HG03045 (cell line): ENCODE data around the gene KIRREL1.

Source experiments
- ATAC-seq: cut with Tn5 transposase; IDR thresholded peaks from one replicate; pipeline ENCODE4 v1.9.1; 2021; ENCODE audit warnings: mild to moderate bottlenecking, moderate library complexity; ENCODE audit not compliant: unreplicated experiment

KIRREL1 gene

DNA sequence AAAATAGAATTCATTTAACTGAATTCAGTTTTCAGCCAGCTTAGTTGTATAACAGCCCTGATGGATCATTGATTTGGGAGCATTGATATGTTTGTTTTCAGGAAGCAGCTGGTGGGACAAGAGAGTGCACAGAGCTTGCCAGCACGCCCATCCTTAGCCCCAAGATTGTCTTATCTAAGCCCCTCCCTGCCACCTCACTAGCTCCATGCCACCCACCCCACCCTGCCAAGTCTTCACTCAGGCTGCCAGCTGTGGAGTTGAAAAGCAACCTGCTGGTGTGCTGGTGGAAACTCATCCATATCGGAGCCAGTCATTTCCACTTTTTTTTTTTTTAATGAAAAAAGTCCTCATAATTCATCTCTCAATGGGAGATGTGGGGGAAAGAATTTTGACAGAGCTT lies 11.8 kb downstream of the KIRREL1 start:
- no peak for ATAC-seq

GRCh38 chr1:158007180-158007579 lies 13.7 kb downstream of the KIRREL1 start:
- ATAC-seq = no peak

DNA sequence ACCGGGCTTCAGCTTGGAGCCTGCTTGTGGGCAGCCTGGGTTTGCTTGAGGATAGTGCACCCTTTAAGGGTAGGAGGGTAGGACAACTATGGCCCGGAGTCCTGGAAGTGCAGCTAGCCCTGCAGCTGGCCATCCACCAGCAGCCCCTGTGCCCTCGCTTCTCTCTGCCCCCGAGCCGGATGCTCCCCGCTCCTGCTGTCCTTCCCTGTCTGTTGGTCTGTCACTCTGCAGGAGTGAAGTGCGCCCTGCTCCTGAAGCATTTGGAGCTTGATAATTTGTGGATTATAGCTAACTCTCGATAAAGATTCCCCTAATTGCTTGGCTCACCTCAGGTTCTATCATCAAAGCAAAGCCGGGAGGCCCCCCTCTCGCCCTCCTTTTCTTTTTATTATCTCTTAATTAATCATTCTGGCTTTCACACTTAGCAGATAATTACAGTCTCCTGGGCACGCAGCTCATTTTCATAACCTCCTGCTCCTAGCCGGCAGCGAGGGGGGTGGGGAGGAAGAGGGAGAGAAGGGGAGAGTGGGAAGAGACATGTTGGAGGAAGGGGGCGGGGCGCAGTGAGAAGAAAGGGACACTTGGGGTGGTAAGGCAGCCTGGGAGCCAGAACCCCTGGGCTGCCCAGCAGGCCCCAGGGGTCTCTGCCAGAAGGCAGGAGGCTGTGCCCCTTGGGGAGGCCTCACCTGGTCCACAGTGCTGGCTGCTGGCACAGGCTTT lies 14.4 kb downstream of the KIRREL1 start:
- no peak for ATAC-seq

DNA sequence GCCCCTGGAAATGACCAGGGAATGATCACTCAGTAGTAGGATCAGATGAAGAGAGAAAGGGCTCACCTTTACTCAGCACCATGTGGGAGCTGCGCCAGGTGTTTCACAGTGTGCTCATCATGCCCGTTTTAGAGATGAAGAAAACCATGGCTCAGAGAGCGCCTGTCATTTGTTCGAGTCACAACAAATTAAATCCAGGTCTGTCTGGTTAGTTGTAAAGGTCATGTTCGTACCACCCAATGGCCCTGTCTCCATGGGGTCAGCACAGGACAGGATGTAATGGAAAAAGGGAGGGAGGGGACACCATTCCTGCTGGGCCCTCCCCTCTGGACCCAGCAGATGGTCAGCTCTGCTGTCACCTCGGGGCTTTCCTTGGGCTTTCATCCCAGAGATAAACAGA lies 15.2 kb downstream of the KIRREL1 start:
- no peak for ATAC-seq

GRCh38 chr1:158011714-158012113 lies 18.3 kb downstream of the KIRREL1 start:
- no peak for ATAC-seq

GRCh38 chr1:158013840-158014730 lies 20.6 kb downstream of the KIRREL1 start:
- ATAC-seq = no peak

GRCh38 chr1:158014731-158015320 lies 21.4 kb downstream of the KIRREL1 start:
- no peak for ATAC-seq

DNA sequence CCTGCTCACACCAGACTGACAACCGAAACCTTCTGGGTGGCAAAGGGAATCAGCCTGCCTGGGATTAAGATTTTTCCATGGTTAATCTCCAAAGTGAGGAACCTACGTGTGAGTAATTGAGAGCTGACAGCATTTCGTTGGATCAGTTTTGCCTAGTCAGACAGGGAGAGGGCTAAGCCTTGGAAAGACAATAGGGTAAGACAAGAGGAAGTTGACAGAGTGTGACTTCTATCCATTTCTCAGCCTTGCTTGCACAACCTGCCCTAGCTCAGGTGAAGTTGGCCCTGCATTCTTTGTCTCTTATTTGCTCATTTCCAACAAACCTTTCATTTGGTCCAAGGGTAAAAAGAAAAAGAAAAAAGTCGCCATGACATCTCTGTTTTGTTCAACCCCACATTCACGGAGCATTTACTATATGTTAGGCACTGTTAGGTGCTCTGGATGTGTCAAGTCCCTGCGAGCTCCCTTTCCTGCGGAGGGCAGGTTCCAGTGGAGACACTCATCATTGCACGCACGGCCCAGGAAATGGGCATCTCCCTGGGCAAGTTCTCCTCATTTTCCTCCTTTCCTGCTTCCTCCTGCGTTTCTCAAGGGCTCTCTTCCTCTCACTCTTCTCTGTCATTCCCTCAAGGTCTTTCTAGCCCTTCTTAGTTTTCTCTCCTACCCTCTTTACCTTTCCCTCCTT lies 23.3 kb downstream of the KIRREL1 start:
- no peak for ATAC-seq

DNA sequence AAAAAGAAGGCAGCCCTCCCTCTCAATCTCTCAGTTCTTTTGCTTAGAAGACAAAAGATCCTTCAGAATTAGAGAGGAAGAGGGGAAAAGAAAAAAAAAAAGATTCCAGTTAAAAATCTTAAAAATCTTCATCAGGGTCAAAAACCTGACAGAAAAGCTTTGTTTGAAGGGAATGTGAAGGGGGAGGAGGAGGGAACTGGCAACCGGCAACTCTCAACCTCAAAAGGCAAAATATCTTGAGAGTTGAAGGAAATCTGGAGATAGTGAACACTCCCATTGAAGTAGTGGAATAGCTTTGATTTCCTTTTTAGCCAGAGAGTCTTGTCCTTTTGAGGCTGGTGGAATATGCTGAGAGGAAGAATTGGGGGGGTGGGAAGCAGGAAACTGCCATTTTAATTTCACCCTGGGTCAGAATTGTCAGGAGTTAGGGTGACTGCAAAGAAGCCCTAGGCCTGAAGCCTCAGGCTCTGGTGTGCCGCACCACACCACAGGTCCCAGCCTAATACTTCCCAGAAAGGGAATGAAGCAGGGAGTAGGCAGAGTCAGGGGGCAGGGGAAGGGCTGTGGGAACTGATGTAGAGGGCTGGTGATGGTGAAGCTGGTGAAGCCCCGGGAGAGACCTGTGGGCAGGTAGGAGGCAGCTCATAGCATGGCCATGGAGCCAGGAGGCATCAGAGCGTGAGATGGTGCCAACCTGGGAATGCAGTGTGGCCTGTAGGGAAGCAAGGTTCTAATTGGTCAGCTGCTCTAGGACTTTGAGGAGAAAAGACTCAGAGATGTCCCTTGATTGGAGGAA lies 24.6 kb downstream of the KIRREL1 start:
- ATAC-seq = no peak

GRCh38 chr1:158019171-158019868 lies 25.9 kb downstream of the KIRREL1 start:
- ATAC-seq = no peak

DNA sequence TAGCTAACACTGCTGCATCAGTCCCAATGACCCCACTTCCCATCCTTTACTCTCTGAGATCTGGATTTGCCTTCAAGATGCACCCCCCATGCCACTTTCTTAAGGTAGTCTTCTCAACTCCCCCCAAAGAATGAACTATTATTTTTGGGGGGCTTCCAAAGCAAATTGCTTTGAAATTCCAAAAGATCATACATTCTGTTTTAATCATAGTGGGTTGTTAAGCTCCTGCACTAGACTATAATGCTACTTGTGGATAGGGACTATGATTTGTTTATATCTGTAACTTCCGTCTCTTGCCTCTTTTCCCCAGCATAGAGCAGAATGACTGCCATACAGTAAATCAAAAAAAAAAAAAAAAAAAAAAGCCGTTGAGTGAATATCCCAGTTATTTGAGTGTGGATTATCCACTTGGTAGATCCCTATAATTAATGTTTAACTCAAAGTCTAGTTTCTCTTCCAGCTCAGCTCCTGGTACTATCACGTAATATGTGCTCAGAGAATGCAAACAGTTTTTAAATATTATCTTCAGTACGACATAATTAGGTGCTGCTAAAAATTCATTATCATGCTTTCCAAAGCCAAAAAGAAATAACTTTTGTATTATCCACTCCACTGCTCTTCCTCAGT lies 26.9 kb downstream of the KIRREL1 start:
- ATAC-seq = no peak

DNA sequence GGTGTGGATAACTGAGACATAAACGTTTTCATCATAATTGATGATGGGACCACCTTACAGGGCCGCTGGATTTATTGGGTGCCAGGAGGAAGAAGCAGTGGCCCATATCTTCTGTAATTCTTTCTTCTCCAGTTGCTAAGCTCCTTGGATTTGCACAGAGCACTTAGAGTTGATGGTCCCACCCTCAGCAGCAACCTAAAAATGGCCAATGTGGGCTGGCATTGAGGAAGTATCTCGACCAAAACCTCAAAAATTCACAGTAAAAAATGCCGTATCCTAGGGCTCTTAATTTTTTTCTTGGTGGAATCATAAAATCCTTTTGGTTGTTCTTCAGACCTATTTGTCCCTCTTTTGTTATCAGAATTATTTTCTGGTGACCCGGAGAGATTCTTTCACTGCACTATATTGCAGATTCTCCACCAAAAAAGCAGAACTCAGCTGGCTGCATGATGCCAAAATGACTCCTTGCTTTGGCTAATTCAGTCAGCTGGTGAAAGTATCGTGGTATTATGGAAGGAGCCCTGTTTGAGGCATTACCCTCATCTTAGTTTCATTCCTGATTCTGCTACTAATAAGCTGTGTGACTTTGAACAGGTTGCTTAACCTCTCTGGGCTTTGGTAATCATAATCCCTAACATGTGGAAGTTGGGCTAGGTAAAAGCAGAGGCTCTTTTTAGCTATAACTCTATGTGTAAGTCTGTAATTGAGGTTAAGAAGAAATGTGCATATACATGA lies 27.6 kb downstream of the KIRREL1 start:
- no peak for ATAC-seq

DNA sequence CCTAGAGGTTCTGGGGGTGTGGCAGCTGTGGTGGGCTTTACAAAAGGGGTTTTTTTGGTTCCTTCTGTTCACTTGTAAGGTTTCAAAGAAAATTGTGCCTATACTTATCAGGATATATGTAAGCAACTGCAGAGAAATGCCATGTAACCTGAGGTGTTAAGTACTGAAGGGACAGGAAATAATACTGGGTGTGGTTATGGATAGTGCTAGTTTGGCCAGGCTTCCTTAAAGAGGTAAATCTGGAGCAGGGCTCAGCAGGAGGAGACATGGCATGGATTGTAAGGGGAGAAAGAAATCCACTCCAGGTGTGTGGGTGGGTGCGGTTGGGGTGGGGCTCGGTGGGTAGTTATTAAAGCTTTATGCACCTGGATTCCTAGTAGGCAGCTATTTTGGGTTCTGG lies 28.3 kb downstream of the KIRREL1 start:
- no peak for ATAC-seq

GRCh38 chr1:158022554-158023312 lies 29.3 kb downstream of the KIRREL1 start:
- no peak for ATAC-seq

DNA sequence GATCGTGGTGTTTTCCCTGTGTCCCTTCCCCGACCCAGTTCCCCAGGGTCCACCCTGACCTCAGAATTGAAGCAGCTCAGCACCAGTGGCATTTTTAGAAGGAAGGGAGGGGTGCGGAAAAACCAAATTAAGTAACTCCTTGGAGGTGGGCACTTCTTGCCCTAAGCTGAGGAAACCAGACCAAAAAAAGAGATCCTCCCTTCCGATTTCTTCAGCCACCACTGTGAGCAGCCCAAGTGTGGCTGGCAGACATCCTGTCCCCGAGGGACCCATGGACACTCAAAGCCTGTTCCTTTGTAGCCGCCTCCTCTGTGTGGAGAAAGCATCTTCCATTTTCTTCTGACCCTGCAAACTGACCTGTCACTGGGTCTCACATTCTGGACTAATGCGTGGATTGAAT lies 31.3 kb downstream of the KIRREL1 start:
- ATAC-seq = no peak

GRCh38 chr1:158025576-158026230 lies 32.3 kb downstream of the KIRREL1 start:
- no peak for ATAC-seq

GRCh38 chr1:158026651-158027050 lies 33.2 kb downstream of the KIRREL1 start:
- no peak for ATAC-seq
